Head of caudate nucleus (tissue), 42 donors: ENCODE data around the gene ANKLE2.
"Not testable (repeated sequence)": the region's sequence is repeated elsewhere in the genome, so short reads cannot be mapped to it uniquely, and the experiment has no call there.

ENCODE experiments used
- DNase-seq, 42 donors: peaks; one replicate each; pipeline versions ENCODE4 v3.0.0 to v3.0.0-alpha.2; 2020 to 2021; ENCODE audit warnings: mixed read lengths in 7 of 42
- intact Hi-C: fragments of 100-400 bp; cut with DNase I; formaldehyde crosslinking; loops from one replicate; pipeline ENCODE4 v1.15.0; 2022

ANKLE2 gene

DNA sequence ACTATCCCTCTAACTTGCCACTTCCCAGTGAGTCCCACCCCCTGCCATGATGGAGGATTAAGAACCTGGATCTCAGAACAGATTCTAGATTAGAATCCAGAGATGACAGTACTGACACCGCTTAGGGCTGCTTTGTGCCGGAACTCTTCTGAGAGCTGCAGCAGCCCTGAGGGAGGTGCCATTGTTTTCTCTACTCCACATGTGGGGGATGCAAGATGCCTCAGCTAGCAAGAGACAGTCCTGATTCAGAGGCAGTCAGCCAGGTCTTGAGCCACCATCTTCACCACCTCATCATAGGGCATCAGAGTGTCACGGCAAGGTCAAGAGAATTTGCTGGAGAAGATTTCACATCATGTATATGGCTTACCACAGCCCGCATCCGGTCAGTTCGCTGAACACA is 54.4 kb downstream of the ANKLE2 start:
- intact Hi-C loops: no loop called here
- DNase-seq: no peak

DNA sequence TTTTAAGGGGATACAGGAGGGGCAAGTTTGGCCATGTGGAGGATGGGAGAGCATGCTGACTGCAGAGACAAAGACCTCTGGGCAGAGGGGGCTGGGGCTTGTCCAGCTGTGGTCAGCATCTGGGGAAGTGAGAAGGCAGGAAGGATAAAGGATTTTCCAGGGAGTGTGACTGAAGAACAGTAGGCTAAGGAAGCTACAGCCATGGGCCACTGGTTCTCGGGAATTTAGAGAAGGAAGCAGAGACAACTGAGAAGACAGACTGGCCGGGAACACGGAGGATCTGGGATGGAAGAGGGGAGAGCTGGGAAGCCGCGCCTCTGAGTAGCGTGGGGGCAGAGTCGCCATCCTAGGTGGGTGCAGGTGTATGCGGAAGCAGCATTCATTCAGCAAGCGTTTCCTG is 58.0 kb downstream of the ANKLE2 start:
- intact Hi-C loops: no loop called here

DNA sequence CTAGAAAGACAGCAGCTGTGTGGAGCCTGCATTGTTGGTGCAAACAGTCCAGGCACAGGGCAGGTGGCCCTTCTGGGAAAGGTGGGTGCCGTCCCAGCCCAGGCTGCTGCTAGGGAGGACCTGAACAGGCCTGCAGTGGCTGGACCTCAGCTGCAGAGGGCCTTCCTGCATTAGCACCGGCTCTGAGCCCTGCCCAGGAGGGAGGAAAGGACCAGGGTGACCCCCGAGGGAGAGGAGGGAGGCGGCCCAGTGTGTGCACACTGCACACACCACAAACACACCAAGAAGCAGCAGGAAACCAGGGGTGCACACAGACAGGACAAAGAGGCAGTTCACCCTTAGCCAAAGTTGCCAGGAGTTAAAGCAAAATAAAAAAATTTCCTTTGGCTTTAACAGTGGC is 59.0 kb downstream of the ANKLE2 start:
- DNase-seq: no peak
- intact Hi-C loops: no loop called here

More for the DNA sequence above, 58.0 kb downstream of the ANKLE2 start:
- no peak for DNase-seq

DNA sequence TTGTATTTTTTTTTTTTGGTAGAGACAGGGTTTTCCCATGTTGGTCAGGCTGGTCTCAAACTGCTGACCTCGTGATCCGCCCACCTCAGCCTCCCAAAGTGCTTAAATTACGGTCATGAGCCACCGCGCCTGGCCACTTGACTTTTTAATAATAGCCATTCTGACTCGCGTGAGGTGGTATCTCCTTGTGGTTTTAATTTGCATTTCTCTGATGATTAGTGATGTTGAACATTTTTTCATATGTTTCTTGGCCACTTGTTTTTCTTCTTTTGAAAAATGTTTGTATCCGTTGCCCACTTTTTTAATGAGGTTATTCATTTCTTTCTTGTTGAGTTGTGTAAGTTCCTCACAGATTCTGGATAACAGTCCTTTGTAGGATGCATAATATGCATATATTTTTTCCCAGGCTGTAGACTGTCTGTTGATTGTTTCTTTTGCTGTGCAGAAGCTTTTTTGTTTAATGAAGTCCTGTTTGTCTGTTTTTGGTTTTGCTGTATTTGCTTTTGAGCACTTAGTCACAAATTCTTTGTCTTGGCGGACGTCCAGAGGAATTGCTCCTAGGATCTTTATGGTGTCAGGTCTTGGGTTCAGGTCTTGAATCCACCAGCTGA is 61.3 kb downstream of the ANKLE2 start:
- intact Hi-C loops: no loop called here
- DNase-seq: no peak

DNA sequence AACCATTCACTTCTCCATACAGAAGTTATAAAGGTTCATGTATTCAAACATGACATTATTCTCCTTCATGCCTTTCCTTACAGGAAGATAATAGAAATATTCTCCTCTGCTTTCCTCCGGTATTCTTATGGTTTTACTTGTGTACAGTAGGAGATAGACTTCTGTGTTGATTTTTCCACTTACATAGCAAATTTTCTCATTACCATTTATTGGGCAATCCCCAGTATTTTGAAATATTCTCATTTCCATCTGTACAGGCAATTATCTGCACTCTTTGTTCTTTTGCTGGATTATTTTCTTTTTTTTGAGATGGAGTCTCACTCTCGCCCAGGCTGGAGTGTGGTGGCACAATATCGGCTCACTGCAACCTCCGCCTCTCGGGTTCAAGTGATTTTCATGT is 63.3 kb downstream of the ANKLE2 start:
- intact Hi-C loops: no loop called here
- no peak for DNase-seq

DNA sequence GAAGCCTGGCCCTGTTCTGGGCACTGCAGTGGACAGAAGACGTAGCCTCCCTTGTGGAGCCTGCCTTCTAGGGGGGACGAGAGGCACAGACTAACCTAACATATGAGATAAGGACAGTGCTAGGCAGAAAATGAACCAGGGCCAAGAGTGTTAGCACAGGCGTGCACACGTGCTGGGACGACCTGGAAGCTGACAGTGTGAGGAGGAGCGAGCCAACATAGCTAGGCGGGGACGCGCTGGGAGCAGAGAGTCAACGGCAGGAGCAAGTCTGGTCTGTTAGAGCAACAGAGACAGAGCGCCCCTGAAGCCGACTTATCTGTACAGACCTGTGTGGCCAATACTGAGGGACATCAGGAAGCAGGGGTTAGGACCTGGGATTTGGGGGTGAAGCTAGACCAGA is 66.2 kb downstream of the ANKLE2 start:
- DNase-seq: no peak
- intact Hi-C loops: no loop called here

DNA sequence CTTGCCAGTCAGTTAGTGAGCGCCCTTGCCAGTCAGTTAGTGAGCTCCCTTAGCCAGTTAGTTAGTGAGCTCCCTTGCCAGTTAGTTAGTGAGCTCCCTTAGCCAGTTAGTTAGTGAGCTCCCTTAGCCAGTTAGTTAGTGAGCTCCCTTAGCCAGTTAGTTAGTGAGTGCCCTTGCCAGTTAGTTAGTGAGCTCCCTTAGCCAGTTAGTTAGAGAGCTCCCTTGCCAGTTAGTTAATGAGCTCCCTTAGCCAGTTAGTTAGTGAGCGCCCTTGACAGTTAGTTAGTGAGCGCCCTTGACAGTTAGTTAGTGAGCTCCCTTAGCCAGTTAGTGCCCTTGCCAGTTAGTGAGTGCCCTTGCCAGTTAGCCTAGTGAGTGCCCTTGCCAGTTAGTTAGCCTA is 66.7 kb downstream of the ANKLE2 start:
- DNase-seq, intact Hi-C loops: not testable (repeated sequence)

DNA sequence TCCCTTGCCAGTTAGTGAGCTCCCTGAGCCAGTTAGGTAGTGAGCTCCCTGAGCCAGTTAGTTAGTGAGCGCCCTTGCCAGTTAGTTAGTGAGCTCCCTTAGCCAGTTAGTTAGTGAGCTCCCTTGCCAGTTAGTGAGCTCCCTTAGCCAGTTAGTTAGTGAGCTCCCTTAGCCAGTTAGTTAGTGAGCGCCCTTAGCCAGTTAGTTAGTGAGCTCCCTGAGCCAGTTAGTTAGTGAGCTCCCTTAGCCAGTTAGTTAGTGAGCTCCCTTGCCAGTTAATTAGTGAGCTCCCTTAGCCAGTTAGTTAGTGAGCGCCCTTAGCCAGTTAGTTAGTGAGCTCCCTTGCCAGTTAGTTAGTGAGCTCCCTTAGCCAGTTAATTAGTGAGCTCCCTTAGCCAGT is 69.6 kb downstream of the ANKLE2 start:
- intact Hi-C loops, DNase-seq: not testable (repeated sequence)

DNA sequence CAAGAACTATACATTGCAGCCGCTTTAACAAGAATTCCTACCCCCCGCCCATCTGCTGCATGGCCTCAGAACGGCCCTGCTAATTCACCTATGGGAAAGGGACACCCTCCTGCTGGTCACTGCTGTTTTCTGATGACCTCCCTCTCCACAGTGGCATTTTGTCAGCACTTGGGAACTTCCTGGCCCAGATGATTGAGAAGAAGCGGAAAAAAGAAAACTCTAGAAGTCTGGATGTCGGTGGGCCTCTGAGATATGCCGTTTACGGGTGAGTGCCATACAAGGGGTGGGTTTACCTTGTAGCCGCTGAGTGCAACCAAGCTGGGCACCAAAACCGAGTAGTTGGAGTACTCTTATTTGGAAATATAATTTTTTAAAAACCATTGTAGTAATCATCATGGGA is 71.5 kb downstream of the ANKLE2 start:
- intact Hi-C loops: no loop called here
- no peak for DNase-seq

DNA sequence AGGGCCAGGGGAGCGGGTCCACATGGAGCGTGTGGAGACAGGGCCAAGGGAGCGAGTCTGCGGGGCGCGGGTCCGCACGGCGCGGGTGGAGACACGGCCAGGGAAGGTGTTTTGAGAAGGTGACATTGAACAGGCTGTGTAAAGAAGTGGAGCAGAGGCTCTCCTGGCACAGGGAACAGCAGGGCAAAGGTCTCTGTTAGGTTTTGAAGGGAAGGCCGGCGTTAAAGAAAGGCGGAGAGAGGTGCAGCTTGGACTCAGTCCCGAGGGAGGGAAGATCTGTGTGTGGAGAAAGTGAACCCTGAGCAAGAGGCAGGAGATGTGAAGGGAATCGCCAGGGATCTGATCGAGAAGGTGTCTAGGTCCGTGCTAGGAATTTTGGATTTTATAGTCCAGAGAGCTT is 72.4 kb downstream of the ANKLE2 start:
- DNase-seq: no peak
- intact Hi-C loops: no loop called here

DNA sequence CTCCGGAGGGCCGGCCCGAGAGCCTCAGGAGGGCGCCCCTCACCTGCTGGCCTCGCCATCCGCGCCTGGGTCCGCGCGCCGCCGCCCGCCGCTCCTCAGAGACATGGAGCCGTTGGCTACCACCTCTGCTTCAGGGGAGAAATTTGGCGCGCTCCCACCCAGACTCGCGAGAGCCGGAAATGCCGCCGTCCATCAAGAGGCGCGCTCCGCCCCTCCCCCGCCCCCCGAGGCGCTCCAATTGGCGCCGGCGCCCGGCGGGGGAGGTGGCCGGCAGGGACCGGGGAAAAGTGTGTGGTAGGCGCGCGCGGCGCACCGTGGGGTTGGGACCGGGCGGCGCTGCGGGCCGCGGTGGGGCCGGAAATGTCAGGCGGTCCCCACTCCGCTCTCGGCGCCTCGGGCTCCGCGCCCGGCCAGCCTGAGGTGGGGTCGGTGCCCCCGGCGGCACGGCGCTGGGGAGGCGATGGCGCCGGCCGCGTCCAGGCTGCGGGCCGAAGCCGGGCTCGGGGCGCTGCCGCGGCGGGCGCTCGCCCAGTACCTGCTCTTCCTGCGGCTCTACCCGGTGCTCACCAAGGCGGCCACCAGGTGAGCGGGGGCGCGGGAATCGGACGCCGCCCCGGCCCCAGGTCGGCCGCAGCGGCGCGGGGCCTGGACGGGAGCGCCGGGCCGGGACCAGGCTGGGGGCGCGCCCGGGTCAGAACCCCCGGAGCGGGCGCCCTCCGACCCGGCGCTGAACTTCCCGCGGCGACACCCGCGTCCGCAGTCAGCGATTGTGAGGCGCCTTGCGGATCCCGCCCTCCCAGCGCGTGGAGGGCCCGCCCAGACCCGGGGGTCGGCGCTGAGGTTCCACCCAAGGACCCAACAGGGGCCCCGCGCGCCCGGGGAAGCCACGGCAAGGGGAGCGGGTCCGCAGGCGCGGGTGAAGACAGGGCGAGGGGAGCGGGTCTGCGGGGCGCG is 74.1 kb downstream of the ANKLE2 start, which contains the start of the genes POLE and PXMP2:
TSS of gene POLE (minus strand) at position 132 of the 954 bp plus-strand sequence. CDS start at position 105, 27 bp downstream.
TSS of gene PXMP2 (plus strand) at position 377 of the 954 bp plus-strand sequence. CDS start at position 461, 84 bp downstream.
- intact Hi-C loops: no loop called here
- peak; percentile 81 to 97 (median 93) for DNase-seq

DNA sequence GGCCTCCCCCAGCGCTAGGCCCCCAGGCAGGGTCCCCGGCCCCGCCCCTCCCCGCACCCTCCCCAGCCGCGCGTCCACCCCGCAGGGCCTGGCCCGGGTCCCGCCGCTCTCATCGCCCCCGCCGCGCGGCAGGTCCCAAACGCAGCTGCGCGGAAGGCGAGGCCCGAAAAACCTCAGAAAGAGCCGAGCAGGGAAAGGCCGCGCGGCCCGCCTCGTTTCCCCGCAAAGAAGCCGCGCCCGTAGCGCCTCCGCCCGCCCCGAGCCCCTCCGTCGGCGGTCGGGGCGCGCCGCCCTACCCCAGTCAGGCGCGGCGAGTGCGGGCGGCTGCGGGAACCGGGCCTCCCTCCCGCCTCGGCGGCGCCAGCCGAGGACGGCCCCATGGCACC is 74.8 kb downstream of the ANKLE2 start:
- peak in 5 of 42 donors; percentile 5 to 55 (median 37) for DNase-seq
- intact Hi-C loops: no loop called here

DNA sequence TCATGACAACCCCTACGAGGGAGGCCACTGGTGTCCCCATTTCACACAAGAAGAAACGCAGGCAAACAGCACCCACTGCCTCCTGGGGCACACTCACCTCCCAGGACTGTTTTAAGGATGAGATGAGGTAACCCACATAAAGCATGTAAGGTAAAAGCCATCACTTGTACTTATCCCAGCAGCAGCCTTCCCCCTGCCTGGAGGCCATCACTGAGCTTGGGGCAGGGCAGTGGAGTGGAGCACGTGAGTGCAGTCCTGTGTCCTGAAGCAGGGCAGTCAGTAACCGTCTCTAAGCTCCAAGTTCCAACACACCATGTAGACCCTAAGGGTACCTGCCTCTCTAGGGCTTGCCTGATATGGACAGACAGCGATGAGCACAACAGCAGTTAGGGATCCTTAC is 76.2 kb downstream of the ANKLE2 start:
- no peak for DNase-seq
- intact Hi-C loops: no loop called here

DNA sequence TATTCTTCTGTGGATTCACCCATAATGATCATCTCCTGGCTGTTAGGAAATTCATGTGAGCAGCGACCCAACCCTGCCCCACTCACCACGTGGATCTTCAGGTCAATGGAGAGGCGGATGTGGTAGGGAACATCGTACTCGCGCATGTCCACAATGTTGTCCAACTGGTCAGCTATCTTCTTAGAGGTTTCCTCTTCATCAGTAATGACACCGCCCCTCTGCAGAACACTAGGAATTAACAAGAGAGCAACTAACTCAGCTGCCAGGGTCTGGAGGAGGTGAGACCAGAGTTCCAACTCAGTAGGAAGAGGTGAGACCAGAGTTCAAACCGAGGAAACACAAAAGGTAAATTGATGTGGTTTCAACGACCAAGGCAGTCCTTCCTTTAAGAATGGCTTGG is 84.1 kb downstream of the ANKLE2 start:
- intact Hi-C loops: no loop called here
- no peak for DNase-seq

DNA sequence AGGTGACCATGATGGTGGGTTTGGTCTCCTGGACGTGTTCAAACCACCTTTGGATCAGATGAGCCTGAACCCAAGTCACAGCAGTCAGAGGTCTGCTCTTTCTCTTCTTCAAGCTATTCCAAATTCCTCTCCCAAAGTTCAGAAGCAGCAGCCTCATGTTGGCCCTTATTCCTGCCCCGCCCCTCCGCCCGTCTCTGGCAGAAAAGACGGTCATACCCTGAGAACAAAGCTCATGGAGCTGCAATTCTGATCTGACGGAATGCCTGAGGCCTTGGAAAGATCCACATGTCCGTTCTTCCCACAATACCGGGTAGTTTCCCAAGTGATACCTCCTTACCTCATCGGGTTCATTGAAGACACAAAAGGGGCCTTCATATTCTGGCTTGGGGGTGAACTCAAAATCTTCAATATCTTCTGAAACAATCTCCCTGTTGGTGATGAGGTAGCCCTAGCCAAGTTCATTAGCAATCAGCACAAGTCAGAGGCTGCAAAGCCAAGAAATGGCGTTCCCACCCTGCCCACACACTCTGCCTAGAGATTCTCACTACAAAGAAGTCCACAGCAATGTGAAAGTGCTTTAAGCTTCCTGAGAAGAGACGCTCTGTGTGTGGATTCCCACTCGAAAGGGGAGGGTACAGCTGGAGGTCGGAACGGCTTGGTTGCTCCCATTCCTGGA is 85.7 kb downstream of the ANKLE2 start:
- intact Hi-C loops: no loop called here
- DNase-seq: no peak
